K562 (cell line): Measurements from ENCODE around the gene SLC35A1. TPM values are rescaled to one million over a fixed set of nuclear protein-coding genes. Genes with fewer than 3 reads are reported as not detected.

Experiments
- CBX2 ChIP-seq: fragments of 200-600 bp; sonication (generic); IDR thresholded peaks from one replicate; pipeline ENCODE4 v1.6.1; 2012; ENCODE audit warnings: mild to moderate bottlenecking, low read length, inconsistent platforms; ENCODE audit not compliant: insufficient read depth, poor library complexity, severe bottlenecking
- EHMT2 ChIP-seq: fragments of 450-650 bp; IDR thresholded peaks from 2 replicates; pipeline ENCODE4 v1.6.1; 2018; ENCODE audit warnings: antibody characterized with exemption
- FOXA3 ChIP-seq, 2 experiments: fragments of 450-650 bp in 1 of 2; sonication (generic) in 1 of 2; formaldehyde crosslinking; IDR thresholded peaks in 1 of 2; conservative IDR thresholded peaks in 1 of 2; 2 replicates each; pipeline versions ENCODE4 v1.4.0 to v1.8.0; 2020 to 2022; ENCODE audit warnings: mild to moderate bottlenecking in 2 of 2, missing genetic modification reagents in 1 of 2
- GABPB2 ChIP-seq: fragments of 250-450 bp; sonication (Bioruptor Pico); conservative IDR thresholded peaks from 2 replicates; pipeline ENCODE4 v1.5.1; 2021; ENCODE audit warnings: mild to moderate bottlenecking
- HDAC1 ChIP-seq, 2 experiments: fragments of 450-650 bp; IDR thresholded peaks; 2 replicates each; pipeline ENCODE4 v1.6.1; 2016 to 2017; ENCODE audit warnings: inconsistent platforms in 1 of 2, mild to moderate bottlenecking in 1 of 2, moderate library complexity in 1 of 2
- HDAC2 ChIP-seq: fragments of 450-650 bp; IDR thresholded peaks from 2 replicates; pipeline ENCODE4 v1.6.1; 2016; ENCODE audit warnings: mild to moderate bottlenecking
- ILK ChIP-seq: fragments of 450-650 bp; IDR thresholded peaks from 2 replicates; pipeline ENCODE4 v1.6.1; 2016; ENCODE audit warnings: missing genetic modification characterization, low read depth, mild to moderate bottlenecking, missing compliant biosample characterization, moderate library complexity, borderline replicate concordance
- KAT2B ChIP-seq: IDR thresholded peaks from one replicate; pipeline ENCODE4 v1.6.1; 2012; ENCODE audit warnings: low read depth, mild to moderate bottlenecking, control low read depth, inconsistent platforms, low read length, moderate library complexity
- KLF1 ChIP-seq: fragments of 450-650 bp; IDR thresholded peaks from 2 replicates; pipeline ENCODE4 v1.6.1; 2016; ENCODE audit warnings: missing genetic modification characterization, missing compliant biosample characterization
- MCM5 ChIP-seq: fragments of 450-650 bp; IDR thresholded peaks from 2 replicates; pipeline ENCODE4 v1.6.1; 2016; ENCODE audit warnings: low read depth
- NR3C1 ChIP-seq: sonication (generic); formaldehyde crosslinking; IDR thresholded peaks from 2 replicates; pipeline ENCODE4 v1.8.1; 2022; ENCODE audit warnings: missing genetic modification reagents
- SIRT6 ChIP-seq: IDR thresholded peaks from one replicate; pipeline ENCODE4 v1.6.1; 2012; ENCODE audit warnings: low read depth, mild to moderate bottlenecking, control low read depth, inconsistent platforms, low read length, moderate library complexity
- SMC3 ChIP-seq: conservative IDR thresholded peaks from 2 replicates; pipeline ENCODE4 v1.6.1; 2011; ENCODE audit warnings: low read depth, low read length, improper control_type of control experiment; ENCODE audit not compliant: insufficient read depth
- SP2 ChIP-seq: IDR thresholded peaks from 2 replicates; pipeline ENCODE4 v1.6.1; 2011; ENCODE audit warnings: mild to moderate bottlenecking, low read depth, low read length, moderate library complexity; ENCODE audit not compliant: poor library complexity, severe bottlenecking; ENCODE audit errors: extremely low read depth
- STAT5A ChIP-seq: IDR thresholded peaks from 2 replicates; pipeline ENCODE4 v1.6.1; 2012; ENCODE audit warnings: low read length, inconsistent platforms, borderline replicate concordance
- TAF15 ChIP-seq: fragments of 200-400 bp; formaldehyde crosslinking; IDR thresholded peaks from 2 replicates; pipeline ENCODE4 v1.6.1; 2017; ENCODE audit warnings: mild to moderate bottlenecking, low read depth, low read length, moderate library complexity
- XRCC5 ChIP-seq: fragments of 200-400 bp; formaldehyde crosslinking; IDR thresholded peaks from 2 replicates; pipeline ENCODE4 v1.6.1; 2017; ENCODE audit warnings: low read depth, mild to moderate bottlenecking, low read length
- ZEB2 ChIP-seq: fragments of 450-650 bp; IDR thresholded peaks from 2 replicates; pipeline ENCODE4 v1.6.1; 2016
- ZNF644 ChIP-seq: fragments of 200-800 bp; sonication (Bioruptor generic); IDR thresholded peaks from 2 replicates; pipeline ENCODE4 v1.6.1; 2016; ENCODE audit warnings: low read depth, missing genetic modification characterization, missing compliant biosample characterization
- ZNF75A ChIP-seq: fragments of 450-650 bp; formaldehyde crosslinking; IDR thresholded peaks from 2 replicates; pipeline ENCODE4 v1.4.0; 2020; ENCODE audit warnings: mild to moderate bottlenecking
- polyA plus RNA-seq, 8 experiments: library from polyadenylated mRNA; depleted of rRNA in 4 of 8; stranded (reverse) in 5 of 8; unstranded in 3 of 8; fragments of >200 nt; fragmentation: Nextera tagmentation in 2 of 8; fragmentation: Illumina TruSeq in 1 of 8; extraction: Ambion mirVana in 2 of 8; extraction: Trizol in 1 of 8; gene quantifications; 2 replicates each; pipeline versions ENCODE4 v1.2.1 to v1.2.3, GENCODE V29; 2011 to 2014; ENCODE audit warnings: inconsistent platforms in 1 of 8, missing spikeins in 1 of 8
- total RNA-seq, 7 experiments: library from RNA; depleted of rRNA in 6 of 7; stranded (reverse); fragments of >200 nt in 6 of 7; fragmentation: Illumina TruSeq in 2 of 7; extraction: Trizol in 2 of 7; gene quantifications; 2 replicates each; pipeline versions ENCODE4 v1.2.1 to v1.2.3, GENCODE V29; 2011 to 2021; ENCODE audit warnings: low replicate concordance in 1 of 7
- TF ChIP-seq, protein P1 (sequence below): fragments of 250-450 bp; sonication (Bioruptor Pico); IDR thresholded peaks from 2 replicates; pipeline ENCODE4 v1.8.0; 2021; ENCODE audit warnings: borderline replicate concordance, mild to moderate bottlenecking, moderate library complexity; ENCODE audit not compliant: poor library complexity, severe bottlenecking
- TF ChIP-seq, protein P2 (sequence below): fragments of 450-650 bp; conservative IDR thresholded peaks from 2 replicates; pipeline ENCODE4 v1.6.1; 2016; ENCODE audit warnings: missing genetic modification characterization, low read depth, mild to moderate bottlenecking, missing compliant biosample characterization, moderate library complexity
- TF ChIP-seq, protein P3 (sequence below): sonication (generic); formaldehyde crosslinking; IDR thresholded peaks from 2 replicates; pipeline ENCODE4 v1.8.1; 2022; ENCODE audit warnings: missing genetic modification reagents
- TF ChIP-seq, protein P4 (sequence below): fragments of 250-450 bp; sonication (Bioruptor Pico); IDR thresholded peaks from 2 replicates; pipeline ENCODE4 v1.5.0; 2021; ENCODE audit warnings: mild to moderate bottlenecking, moderate library complexity

Gene SLC35A1
- total and polyA plus RNA-seq, 9 of the 15 experiments (the other 6 are each of a cell fraction or from before 2014, with no cell fraction given), result 7.5 to 37.1 (median 14.9) TPM

DNA sequence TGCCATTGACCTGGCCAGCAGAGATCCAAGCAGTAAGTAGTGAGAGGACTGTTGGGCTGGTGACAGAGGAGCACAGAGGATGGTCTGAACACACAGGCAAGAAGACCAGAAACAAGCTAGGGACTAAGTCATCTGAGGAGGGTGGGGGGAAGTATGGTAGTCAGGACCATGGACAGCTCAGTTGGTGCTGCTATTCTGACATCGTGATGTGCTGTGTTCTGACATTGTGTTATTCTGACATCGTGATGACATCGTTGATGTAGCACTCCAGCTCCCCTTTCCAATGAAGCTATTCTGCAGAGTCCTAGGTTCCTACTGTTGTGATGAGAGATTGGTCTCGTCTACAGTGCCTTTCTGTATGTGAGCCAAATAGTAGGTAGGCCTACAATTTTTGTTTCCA is 36.3 kb upstream of the SLC35A1 start (continued):
- TF ChIP-seq, protein P1, sequence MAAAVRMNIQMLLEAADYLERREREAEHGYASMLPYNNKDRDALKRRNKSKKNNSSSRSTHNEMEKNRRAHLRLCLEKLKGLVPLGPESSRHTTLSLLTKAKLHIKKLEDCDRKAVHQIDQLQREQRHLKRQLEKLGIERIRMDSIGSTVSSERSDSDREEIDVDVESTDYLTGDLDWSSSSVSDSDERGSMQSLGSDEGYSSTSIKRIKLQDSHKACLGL (CRISPR knock-in tag), result no peak
- TF ChIP-seq KLF1, result no peak
- no peak for TF ChIP-seq TAF15
- peak; percentile 75; the same call in 1 of the 2 replicates for TF ChIP-seq HDAC2
- no peak for TF ChIP-seq SP2
- no peak for TF ChIP-seq ZEB2
- no peak for TF ChIP-seq ZNF75A (CRISPR knock-in tag)
- peak; percentile 47; the same call in 1 of the 2 replicates for TF ChIP-seq NR3C1
- TF ChIP-seq, protein P2, sequence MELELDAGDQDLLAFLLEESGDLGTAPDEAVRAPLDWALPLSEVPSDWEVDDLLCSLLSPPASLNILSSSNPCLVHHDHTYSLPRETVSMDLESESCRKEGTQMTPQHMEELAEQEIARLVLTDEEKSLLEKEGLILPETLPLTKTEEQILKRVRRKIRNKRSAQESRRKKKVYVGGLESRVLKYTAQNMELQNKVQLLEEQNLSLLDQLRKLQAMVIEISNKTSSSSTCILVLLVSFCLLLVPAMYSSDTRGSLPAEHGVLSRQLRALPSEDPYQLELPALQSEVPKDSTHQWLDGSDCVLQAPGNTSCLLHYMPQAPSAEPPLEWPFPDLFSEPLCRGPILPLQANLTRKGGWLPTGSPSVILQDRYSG (tag), result 0 out of 2 replicates have a peak, but pooled peaks have one; percentile 32
- TF ChIP-seq SMC3, result no peak
- TF ChIP-seq MCM5, result no peak
- no peak for TF ChIP-seq ILK (tag)
- peak; percentile 59; the same call in 1 of the 2 replicates for TF ChIP-seq ZNF644 (tag)
- TF ChIP-seq STAT5A, result no peak
- TF ChIP-seq GABPB2 (CRISPR knock-in tag), result no peak
- TF ChIP-seq XRCC5, result no peak
- TF ChIP-seq, protein P3, sequence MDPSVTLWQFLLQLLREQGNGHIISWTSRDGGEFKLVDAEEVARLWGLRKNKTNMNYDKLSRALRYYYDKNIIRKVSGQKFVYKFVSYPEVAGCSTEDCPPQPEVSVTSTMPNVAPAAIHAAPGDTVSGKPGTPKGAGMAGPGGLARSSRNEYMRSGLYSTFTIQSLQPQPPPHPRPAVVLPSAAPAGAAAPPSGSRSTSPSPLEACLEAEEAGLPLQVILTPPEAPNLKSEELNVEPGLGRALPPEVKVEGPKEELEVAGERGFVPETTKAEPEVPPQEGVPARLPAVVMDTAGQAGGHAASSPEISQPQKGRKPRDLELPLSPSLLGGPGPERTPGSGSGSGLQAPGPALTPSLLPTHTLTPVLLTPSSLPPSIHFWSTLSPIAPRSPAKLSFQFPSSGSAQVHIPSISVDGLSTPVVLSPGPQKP (CRISPR knock-in tag), result no peak
- TF ChIP-seq KAT2B, result no peak
- peak in 1 of 2 experiments; percentile 56; a peak in 2 of 4 replicates for TF ChIP-seq HDAC1 (IDR thresholded peaks at IDR 0.05)
- TF ChIP-seq, protein P4, sequence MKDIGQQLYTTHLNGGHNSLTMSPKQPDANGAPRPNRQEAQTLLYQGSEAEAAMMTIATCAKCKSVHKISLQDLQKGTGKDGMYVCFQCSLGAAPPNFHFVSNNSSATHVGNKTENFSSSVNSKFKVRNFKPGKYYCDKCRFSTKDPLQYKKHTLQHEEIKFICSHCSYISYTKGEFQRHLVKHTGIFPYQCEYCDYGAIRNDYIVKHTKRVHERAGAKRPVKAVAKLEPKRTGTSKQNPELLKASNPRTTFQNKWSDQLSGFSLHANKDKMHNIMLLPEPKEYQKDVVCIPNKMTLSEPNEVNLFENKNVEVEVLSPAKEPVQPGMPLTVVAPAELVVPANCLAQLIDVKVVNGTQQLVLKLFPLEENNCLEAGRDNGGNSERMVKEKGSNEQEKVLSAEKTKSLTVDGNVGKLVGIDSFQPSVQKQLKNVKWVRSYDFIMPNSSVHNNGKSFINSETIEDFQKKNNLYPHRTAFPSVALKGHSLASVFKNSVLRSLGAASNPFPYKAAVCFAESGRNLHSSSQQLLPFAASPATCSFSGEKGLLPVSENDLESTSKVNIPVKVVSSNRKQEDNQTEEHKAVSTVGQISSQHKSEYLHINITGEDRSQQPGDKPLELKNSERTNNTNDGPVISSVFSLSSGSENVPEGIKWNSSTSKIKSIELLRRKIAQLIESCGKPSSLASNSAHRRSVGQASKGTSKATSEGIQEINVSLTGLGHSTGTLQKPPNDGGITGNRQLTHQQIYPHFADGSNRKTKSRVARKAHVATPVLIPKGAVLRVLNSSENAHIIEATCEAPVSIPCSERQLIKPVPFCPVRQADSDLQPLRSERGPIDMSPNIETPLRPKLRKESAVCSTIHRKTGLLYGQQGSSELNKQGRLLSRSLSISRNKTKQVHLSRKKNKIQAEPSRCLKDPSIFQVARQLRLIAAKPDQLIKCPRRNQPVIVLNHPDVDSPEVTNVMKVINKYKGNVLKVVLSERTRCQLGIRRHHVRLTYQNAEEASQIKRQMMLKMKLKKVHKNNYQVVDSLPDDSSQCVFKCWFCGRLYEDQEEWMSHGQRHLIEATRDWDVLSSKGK (CRISPR knock-in tag), result no peak
- TF ChIP-seq EHMT2, result peak; percentile 99
- no peak for TF ChIP-seq CBX2
- no peak for TF ChIP-seq SIRT6
- TF ChIP-seq FOXA3 (CRISPR knock-in tag; conservative IDR thresholded peaks at IDR 0.05 in 1 of 2, IDR thresholded peaks at IDR 0.05 in 1 of 2), result no peak
